HUDEP-2 (cell line): Measurements from ENCODE around the gene APLNR.

Experiments used
- DNase-seq, 76 experiments: peaks; one replicate each; lab custom pipeline; 2025; ENCODE audit not compliant: unreplicated experiment in 76 of 76; lab: John Stamatoyannopoulos, UW

The APLNR gene

DNA sequence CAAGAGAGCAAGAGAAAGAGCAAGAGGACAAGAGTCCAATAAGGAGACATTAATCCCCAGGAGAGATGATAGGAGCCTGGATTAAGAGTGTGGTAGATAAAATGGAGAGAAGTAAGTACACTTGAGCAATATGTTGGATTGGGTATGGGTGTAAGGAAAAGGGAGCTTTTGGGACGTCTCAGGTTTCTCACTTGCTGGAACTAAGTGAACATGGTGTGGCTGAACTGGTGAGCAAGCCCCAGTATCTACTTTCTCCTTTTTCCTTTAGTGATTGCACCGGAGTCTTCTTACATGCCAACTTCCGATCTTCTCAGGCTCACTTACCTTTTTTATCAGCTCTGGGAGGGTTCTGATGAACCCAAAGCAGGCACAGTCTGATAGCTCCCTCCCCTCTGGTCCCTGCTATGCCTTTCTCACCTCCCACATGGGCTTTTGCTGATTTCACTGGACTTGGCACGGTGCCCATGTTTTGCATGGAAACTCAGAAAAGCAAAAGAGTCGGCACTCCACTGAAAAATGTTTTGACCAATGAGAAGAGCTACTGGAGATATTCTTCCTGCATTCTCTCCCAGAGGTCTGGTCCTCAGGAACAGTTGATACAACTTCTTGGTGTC, 14.5 kb upstream of the APLNR start:
- DNase-seq: peak in 52 of 76 experiments; percentile 6 to 65 (median 28)

DNA sequence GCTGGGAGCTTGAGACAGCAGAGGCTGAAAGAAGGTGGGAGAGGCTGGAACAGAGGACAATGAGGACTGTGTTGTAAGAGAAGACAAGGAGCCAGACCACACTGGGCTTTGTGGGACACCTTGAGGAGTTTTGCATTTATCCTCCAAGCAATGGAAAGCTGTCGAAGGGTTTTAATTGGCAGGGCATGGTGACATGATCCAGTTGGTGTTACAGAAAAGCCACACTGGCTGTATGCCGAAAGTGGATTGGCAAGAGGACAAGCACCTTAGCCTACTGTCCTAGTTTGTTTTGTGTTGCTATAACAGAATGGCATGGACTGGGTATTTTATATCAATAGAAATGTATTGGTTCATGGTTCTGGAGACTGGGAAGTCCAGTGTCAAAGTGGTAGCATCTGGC, 14.0 kb upstream of the APLNR start:
- DNase-seq: no peak

DNA sequence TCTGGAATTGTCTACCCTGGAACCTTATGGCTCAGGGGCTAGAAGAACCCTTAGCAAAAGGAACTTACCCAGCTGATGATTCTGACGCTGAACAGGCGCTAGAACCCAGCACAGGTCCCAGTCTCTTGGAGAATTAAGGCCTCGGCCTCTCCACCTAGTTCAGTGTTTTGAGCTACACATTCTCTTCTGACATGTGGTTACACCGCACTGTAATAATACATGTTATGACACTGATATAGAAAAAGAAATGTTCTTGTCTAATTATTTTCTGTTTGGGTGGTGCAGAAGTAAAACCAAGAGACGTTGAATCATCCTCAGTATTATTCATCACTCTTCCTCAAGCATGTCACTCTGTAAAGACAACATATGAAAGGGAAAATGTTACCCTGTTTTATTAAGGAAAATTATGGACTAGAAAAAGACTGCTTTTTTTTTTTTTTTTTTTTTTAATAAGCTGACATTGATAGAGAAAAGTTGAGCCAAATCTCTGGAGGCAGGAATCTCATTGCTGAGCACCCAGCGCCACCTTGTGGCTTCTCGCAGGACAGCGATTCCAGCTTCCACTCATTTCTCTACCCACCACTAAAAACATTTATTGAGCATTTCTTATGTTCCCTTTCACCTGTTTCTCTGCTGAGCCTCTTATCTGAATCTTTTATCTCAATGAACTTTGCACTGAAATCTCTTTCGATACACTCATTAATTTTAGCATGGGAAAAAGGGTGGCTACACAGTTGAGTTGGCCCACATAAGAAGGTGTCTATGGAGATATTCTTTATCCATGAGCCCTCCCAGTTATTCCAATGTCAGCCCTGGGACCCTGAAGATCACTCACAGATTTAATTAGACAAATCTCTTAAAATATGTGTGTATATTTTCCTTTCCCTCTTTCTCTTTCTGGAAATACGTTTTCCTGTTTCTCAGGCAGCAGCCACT, 12.6 kb upstream of the APLNR start:
- peak in 43 of 76 experiments; percentile 6 to 62 (median 28) for DNase-seq

DNA sequence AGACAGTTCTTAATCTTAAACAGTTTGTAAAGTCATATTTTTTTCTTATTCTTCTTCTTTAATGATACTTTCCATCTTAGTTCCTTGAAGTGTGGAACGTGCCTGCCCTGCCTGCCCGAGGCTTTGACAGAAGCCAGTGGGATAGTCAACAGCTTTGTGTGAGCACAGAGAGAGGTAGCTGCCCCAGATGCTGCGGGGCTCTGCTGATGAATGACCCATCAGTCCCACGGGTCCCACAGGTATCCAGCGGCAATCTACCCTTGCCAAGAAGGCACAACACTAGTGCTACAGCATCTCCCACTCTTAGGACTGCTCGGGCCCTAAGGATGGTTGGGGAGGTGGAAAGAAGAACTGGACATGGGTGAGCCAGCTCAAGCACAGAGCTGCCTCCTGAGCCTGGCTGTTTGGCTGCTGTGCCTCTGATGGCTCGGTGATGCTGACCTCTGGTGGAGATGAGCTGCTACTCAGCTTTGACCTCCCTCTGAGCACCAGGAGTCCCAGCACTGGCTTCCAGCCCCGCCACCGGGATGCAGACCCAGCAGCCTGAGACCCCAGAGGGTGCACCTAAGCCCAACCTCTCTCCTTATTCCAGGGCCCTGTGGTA, 11.8 kb upstream of the APLNR start:
- peak in 47 of 76 experiments; percentile 2 to 63 (median 23) for DNase-seq

DNA sequence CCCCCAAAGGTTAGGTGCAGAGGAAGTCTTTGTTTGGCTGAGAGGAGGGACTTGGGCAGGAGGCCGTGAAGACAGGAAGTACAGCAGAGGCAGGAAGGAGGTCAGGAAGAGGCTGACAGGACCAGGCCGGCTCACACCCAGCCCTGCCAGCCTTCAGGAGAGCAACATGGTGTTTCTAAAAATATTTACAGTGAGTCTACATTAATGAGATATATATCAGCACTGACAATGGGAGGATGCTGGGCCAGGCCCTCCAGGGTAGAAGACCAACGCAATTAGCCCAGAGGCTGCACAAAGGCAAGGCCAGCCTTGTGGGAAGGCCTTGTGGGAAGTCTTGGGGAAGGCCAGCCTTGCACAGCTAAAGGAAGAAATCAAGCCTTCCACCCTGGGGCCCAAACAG, 7.9 kb upstream of the APLNR start:
- DNase-seq: no peak

DNA sequence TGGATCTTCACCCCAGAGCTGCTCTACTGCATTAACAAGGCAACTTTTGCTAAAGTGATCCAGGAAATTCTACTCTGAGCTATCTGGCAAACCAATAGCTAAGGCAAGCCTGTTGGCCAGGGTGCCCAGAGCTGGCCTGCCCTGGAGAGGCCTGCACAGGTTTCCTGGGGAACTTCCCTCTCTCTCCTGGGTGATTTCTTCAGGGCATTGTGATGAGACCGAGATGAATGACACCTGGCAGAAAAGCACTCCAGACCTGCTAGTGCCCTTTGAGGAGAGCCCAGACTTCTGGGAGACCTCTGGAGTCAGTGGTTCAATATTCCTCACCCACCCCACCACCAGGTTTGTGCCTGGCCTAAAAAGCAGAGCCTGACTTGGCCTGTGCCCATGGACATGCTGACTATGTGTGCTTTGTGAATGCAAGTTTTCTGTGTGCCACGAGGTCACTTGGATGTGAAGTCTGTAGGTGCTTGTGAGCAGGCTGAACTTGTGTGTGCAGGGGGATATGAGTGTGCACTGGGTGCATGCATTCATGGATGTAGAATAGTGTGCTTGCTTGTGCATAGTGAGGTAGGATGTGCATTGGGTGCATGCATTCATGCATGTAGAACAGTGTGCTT, 4.4 kb upstream of the APLNR start:
- DNase-seq: peak in 1 of 76 experiments; percentile 6

DNA sequence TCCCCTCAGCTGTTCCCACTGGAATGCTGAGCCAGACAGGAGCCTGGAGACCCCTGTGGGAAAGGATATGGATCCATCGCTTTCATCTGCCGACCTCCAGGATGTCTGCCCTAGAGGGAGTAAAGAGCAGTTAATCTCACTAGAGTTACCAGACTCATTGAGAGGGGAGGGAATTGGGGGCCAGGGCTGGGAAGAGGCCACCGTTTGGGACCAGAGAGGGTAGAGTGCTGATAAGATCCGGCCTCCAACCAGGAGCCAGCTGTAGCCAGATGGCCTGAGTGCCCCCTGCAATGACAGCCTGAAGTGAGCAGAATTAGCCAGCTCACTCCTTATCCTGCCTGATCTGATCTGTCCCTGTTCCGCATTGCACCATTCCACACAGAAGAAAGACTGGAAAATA, 3.7 kb upstream of the APLNR start:
- no peak for DNase-seq

DNA sequence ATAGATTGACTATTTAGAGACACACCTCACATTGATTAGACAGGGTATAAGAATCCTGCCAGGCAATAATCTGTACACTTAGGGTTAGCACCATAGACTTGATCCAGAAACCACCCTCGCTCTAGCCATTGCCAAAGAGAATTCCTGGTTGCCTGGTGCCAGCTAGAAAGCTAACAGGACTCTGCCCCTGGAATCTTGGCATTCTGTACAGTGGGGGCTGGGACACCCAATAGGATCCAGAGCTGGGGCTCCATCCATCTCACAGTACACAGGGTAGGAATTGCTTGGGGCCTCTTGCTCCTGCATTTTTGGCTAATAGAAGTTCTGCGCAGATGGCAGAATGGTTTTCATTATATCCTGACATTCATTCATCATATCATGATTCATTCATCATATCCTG, 3.0 kb upstream of the APLNR start:
- DNase-seq: no peak

DNA sequence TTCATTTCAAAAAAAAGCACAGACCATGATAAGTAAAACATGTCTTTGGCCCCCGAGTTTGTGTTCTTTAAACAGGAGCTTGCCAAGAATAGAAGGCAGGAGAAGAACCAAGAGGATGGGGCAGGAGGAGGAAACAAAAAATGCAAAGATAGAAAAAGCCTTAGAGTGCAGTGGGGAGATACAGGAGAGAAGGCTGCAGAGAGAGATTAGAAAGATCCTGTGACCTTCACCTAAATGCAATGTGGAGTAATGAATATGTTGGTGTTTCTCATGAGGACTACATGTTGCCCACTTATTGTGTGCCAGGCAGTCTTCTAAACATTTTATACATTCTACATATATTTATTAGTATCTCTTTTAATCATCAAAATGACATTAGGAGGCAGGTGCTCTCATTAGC, 2.3 kb upstream of the APLNR start:
- DNase-seq: peak in 1 of 76 experiments; percentile 4

DNA sequence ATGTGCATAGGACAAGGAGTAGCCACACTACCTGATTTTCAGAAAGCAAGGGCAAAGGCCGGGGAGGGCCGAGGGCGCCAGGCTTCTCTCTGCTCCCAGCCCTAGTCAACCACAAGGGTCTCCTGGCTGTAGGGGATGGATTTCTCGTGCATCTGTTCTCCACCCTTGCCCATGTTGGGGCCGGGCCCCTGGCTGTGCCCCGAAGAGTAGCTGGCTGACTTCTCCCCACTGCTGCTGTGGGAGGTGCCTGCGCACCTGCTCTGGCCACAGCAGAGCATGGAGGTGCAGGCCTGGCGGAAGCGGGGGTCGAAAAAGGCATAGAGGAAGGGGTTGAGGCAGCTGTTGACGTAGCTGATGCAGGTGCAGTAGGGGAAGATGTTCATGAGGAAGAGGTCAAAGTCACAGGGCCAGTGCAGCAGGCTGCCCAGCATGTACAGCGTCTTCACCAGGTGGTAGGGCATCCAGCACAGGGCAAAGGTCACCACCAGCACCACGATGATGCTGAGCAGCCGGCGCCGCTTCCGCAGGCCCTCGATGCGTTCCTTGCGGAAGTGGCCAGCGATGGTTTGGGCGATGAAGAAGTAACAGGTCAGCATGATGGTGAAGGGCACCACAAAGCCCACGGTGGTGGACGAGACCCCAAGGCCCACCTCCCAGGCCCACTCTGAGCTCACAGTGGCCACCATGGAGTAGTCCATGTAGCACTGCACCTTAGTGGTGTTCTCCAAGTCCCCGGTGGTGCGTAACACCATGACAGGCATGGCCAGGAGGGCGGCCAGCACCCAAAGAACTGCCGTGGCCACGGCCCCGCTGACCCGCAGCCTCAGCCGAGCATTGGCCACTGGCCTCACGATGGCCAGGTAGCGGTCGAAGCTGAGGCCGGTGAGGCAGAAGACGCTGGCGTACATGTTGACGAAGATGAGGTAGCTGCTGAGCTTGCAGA, 1.0 kb downstream of the APLNR start:
- no peak for DNase-seq

DNA sequence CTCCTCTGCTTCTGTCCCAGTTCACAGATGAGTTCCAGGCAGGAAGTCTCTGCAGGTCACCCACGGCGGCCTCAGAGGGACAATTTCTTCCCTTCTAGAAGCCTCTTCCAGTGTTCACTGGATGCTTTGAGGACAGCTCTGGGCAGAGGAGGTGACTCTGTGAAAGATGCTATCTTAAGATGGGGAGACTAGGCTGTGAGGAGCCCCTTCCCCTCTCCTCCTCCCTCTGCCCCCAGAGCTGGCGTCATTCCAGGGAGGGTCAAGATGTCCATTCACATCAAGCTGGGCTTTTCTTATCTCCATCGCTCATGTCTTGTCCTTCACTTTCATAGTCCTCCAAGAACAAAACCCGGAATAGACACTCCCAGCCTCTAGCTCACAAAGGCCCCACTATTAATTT, 3.3 kb downstream of the APLNR start:
- no peak for DNase-seq

DNA sequence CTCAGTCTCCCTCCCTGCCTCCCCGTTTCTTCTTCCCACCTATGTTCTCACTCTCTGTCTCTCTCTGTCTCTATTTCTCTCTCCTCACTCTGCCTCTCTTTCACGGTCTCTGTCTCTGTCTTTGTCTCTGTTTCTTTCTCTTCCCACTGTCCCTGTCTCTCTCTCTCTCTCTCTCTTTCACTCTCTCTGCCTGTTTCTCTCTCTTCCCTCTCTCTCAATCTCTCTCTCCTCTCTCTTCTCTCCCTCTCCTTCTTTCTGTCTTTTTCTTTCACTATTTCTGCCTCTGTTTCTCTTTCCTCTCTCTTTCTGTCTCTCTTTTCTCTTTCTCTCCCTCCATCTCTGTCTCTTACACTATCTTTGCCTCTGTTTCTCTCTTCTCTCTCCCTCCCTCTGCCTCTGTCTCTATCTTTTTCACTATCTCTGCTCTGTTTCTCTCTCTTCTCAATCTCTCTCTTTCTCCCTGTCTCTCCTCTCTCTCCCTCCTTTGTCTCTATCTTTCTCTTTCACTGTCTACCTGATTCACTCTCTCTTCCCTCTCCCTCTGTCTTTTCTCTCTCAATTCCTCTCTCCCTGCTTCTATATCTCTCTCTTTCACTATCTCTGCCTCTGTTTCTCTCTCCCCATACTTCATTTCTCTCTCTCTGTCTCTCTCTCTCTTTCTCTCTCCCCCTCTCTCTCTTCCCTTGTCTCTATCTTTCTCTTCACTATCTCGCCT, 5.4 kb downstream of the APLNR start:
- no peak for DNase-seq

DNA sequence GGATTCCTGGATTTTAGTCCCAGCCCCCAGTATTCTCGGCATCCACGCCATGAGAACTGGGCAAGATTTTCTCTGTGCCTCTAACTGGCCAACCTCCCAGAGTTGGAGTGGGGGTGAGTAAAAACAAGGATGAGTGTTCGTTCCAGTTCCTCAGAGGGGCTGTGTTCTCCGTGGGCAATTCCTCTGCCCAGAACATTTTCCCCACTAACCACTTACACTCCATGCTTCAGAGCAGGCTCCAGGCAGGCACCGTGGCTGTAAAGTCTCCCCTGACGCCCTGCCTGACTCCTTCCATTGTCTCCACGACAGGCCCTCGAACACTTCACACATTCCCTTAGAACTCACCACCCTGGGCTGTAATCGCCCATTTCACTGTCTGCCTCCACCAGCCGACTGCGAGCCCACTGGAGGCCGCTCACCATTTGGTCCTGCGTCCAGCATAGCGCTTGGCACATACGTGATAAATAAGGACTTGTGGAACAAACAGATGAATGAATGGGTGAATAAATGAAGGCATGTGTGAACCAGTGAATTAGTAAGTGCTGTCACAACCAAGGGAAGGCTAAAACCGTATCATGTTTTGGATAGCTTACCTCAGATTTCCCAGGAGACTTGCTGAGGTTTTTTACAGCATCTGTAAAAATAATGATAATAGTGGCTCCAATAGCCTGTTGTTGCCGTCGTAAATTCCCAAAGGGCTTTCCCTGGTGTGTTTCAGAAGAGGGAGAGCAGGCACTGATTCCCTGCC, 6.1 kb downstream of the APLNR start:
- no peak for DNase-seq

DNA sequence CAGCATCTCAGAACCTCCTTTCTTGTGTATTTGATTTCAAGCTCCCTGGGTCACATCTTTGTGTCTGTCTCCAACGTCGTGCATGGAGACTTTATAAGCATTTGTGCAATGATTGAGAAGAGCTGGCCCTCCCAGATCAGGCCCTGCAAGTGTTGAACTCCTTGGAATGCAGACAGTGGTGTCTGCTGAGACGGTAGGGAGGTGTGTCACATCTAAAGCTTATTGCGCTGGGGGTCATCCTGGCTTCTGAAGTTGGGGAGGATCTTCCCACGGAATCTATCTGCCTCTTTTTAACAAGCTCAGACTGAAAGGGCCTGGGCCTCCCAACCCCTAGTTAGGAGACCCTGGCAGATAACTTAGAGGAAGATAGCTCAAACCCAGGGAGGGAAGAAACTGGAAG, 6.7 kb downstream of the APLNR start:
- no peak for DNase-seq

DNA sequence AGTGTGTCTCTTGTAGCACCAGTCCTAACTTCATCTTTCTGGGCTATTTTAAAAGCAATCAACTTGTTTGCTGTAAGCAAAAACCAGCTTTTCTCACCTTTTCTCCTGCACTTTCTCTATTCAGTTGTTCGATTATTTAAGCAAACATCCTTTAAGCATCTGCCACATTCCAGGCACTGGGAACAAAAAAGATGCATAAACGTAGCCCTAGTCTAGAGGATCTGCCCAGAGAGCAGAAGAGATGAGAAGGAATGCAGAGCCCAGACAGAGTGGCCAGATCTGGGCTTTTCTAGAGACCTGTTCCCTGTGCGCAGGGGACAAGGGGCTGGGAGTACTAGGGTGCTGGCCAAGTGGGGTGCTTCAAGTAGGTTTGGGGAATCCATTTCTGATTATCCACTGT, 8.4 kb downstream of the APLNR start:
- DNase-seq: no peak

DNA sequence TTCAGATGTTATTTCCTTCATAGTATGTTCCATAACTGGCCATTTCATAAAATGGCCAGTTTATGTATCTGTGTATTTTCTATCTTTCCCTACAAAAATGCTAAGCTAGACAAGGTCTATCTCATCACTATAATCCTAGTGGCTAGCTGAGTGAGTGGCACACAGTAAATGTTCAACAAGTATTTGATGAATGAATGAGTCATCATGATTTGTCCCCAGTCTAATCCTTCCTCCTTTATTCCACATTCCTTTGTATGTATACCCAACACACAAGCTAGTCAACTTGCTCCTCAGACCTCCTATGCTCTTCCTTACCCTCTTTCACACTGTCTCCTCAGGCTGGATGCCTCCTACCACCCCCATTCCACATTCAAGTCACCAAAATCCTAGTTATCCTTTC, 12.5 kb downstream of the APLNR start:
- DNase-seq: no peak

DNA sequence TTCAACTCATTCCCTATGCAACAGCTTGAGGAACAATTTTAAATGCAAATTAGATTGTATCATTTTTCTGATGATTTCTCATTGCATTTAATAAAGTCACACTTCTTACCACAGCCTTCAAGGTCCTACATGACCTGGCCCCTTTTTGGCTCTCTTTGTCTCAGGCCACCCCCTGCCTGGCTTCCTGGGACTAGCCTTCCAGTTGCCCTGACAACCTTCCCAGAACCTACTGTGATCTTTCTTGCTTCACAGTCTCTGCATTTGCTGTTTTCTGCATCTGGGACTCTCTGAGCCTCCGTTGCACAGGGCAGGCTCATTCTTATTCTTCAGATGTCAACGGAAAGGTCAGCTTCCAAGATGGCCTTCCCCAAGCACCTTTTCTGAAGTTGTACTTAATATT, 12.9 kb downstream of the APLNR start:
- no peak for DNase-seq

DNA sequence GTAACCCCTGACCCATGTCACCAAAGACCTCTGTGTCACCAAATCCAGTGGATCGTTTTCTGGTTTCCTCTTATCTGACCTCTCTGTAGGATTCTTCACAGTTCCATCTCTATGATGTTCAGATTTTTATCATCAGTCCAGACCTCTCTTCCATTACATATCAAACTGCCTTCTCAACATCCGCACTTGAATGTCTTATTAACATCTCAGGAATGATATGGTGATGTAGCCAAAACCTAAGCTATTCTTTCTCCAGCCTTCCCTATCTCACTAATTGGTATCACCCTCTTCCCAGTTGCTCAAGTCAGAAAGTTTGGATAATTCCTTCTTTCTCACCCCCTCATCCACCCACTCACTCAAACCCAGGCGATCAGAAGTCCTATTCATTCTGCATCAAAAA, 13.4 kb downstream of the APLNR start:
- DNase-seq: no peak

DNA sequence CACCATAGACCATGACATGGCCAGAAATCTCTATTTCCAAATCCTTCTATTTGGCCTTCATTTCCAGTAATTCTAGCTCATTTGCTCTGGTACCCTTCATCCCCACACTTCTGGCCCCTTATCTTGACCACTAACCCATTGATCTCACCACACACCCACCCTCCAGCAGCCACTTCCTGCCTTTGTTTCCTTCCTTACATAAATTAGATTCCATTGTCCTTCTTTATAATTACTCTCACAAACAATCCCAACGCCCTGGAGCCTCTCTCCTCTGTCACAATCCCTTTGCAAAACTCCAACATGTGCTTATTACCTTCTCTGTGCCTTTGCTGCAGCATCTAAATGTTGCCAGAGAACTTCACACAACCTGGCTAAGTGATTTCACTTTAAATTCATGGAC, 14.8 kb downstream of the APLNR start:
- DNase-seq: no peak
